TTC549 (cell line): ENCODE measurements around the gene KCNQ1.

ENCODE experiments used
- FAIRE-seq: peaks from 2 replicates; lab custom pipeline; 2012; peaks lifted over from hg19 to GRCh38; lab: Jason Lieb, UNC

KCNQ1 gene

DNA sequence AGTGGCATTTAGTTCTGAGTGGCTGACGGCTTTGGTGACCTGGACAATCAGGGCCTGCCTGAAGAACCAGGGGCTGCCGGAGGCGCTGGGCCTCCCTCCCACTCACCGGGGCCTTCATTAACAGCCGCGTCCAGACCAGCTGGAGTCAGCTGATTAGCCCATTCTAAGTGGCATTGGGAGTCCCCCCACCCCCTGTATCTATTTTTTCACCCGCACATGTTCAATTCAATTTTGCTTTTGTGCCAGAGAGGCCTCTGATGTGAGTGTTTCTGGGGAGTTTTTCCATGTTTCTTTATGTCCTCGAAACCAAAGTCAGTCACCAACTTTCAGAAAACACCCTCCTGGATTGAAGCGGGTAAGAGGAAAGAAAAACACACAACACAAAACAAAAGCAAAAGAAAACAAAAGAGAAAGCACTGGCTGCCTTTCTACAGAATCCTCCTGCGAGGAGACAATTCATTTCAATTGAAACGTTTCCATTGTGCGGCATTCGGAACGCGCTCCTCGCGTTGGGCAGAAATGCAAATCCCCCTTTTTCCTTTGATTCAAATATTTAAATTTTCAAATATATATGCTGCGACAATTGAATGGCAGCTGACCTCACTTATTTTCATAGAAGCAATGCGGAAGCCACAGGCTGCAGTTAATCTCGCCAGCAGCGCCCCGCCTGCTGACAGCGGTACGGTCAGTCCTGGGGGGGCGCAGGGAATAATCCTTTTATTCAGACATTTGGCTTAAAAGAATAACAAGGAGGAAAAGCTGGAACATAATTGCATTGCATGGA lies 423.1 kb downstream of the KCNQ1 start:
- no peak for FAIRE-seq

DNA sequence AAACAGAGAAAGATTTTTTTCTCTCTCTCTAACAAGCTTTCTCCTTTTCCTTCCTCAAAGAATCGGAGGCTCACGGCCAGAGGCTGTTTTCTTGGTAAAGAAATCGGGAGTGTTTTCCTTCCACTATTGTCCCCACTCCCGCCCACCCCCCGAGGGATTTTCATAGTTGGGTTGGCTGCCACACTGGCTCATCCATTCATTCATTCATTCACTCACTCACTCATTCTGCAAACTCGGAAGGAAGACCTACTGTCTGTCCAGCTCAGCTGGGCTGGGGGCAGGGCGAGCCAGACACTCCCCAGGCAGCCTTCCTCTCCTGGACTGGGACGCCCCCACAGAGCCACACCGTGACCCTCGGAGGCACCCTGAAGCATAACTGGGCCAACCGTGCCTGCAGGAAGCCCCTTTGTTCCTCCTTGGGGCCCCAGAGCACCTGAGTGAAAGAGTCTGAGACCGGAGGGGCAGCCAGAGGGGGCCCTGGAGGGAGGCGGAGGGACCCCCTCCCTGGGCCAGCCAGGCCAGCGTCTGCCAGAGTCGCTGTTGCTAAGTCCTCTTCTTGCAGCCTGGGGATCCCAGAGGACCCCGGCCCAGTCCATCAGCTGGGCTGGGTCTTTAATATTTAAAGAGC lies 423.8 kb downstream of the KCNQ1 start:
- no peak for FAIRE-seq

DNA sequence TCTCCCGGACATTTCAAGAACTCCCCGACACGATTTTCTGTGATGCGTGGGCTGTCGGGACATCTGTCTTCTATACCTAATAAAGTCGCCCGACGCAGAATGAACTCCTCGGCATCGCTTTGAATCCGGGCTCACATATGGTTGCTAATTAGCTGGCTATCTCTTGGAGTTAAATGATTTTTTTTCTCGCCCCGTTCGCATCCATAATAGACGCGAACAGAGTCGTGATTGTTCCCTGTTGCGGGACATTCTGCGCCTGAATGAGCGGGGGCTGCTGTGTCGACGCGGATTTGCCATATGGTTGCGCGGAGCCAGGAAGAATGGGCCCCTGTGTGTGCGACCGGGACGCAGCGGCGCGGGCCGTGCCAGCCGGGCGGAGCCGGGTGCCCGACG lies 424.3 kb downstream of the KCNQ1 start:
- FAIRE-seq: no peak

DNA sequence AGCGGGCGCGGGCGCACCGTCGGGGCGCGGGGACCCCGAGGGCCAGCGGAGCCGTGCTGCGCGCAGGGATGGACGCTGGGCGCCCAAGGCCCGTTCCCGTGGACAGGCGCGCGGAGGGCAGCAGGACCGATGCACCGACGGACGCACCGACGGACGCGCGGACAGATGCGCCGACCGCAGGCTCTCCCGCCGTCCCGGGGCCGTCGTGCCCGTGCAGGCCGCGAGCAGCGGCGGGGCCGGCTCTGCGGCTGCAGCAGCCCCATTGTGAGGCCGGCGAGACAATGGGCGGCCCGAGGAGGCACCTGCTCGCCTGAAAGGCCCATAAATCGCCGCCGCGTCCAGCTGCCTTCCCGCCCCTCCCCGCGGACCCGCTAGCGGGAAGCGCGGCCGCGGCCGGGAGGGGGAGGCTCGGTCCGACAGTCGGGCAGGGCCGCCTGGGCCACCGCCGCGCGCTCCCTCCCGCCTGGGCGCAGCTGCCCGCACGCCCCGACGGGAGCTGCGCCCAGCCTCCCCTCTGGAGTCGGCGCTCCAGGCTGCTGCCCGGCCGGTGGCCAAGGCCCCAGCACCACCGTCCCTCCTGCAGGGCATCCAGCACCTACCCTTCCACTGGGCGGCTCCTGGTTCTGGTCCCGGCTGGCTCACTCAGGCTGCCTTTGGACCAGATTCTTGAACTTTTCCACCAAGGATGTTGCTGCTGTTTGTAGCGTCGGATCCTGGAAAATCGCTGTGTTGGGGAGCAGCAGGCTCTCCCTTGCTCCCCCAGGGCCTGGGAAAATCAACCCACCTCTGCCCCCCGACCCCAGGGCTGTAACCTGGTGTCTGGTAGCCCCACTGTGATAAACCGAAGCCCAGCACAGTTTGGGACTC lies 425.0 kb downstream of the KCNQ1 start:
- FAIRE-seq: no peak

DNA sequence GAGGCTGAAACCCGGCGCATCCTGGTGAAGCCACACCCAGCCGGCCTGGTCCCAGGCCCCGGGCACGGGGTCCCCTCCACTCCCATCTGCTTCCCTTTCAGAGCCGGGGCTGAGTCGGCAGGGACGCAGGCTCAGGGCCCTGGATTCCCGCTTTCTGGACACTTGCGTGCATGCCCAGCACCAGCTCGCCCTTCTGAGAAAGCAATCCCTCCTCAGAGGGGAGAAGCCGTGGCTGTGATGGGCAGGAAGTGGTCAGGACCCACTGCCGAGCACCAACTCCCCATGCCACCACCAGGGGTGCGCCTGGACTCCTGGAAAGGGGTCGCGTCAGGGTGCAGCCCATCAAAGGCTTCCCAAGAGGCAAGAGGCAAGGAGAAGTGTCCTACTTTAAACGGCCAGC lies 425.7 kb downstream of the KCNQ1 start:
- no peak for FAIRE-seq

DNA sequence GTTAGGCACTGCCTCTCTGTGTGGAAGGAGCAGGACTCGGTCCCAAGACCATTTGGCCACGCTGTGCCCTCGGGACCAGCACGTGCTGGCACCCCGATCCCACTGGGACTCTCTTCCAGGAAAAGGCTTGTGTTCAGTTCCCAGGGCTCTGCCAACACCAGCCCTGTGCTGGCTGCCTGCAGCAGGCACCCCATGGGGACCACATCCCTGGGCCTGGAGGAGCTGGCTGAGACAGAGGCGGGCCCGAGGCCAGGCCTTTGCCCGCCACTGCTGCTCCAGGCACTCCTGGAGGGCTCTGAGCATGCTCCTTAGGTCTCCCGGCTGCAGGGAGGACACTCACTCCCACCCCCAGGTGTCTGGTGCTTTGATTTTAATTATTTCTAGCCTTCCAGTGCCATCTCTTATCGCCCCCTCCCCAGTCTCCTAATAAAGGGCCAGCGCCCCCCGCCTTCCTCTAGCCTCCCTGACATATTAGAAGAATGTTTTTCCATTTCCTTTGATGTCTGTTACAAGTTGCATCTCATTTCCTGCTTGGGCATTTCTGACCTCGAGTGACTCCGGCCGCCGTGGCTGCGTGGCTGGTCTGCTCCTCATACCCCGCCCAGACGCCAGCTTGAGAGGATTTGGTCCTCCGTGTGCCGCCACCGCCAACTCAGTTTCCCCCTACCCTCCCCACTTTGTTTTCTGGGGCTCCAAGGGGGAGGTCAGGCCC lies 426.3 kb downstream of the KCNQ1 start:
- FAIRE-seq: no peak

DNA sequence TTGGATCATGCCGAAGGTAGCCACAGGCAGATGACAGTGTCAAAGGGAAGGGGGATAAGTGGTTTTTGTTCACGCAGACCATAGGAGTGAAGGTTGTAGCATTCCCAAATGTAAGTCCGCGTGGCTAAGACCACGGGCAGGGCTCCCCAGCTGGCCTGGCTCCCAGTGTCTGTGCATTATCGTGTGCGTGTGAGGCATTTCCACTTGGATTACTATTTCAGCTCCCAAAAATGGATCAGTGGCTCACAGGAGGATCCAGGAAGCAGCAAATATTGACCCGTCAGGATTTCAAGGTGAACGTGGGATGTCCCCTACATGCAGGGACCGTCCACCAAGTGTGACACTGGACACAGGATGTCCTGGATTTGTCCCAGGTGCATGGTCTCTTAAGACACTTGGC lies 430.2 kb downstream of the KCNQ1 start:
- no peak for FAIRE-seq

DNA sequence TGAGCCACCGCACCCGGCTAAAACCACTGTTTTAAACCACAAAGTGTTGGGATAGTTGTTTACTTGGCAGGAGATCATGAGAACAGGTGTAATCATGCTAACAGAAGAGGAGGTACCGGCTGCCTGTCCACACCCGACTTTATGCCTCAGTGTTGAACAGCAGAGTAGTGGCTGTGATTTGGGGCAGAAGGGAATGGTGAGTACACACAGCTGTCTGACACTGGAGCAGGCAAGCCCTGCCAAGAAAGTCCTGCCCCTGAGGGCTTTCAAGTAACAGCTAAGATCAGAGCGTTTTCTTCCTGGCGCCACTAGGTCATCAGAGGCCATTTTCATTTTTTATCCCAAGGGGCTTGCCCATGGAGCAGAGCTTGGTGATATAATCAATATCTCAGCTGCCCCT lies 432.7 kb downstream of the KCNQ1 start:
- no peak for FAIRE-seq

DNA sequence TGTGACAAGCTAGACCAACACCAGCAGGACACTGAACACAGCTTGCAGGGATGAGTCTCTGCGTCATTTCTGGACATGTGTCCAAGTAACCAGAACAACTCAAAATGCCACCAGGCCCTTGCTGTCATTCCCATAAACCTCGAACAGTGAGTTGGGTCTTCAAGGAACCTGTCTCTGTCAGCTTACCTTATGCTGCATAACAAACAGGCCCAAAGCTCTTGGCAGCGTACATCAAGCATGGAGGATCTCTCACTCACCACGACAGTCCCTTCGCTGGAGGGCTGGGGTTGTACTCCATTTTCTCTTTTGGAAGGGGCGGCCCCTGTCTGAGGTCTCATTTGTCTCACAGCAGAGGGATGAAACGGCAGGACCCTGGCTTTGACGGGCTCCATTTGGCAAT lies 434.0 kb downstream of the KCNQ1 start:
- FAIRE-seq: no peak

DNA sequence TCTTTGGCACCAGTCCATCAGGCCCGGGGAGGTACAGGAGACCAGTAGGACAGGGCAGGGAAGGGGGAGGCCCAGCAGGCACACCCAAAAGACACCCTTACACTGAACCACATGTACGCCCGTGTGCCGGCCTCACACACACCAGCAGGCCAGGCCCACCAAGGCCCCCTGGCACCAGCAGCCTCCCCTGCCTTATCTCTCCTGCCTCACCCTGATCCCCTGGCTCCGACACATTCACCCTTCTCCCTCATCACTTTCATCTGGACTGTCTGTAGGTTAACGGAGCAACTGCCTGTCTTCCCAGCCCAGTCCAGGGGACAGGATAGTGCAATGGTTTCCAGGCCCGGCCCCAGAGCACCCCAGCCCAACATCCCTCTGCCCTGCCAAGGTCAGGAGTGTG lies 435.8 kb downstream of the KCNQ1 start:
- no peak for FAIRE-seq

DNA sequence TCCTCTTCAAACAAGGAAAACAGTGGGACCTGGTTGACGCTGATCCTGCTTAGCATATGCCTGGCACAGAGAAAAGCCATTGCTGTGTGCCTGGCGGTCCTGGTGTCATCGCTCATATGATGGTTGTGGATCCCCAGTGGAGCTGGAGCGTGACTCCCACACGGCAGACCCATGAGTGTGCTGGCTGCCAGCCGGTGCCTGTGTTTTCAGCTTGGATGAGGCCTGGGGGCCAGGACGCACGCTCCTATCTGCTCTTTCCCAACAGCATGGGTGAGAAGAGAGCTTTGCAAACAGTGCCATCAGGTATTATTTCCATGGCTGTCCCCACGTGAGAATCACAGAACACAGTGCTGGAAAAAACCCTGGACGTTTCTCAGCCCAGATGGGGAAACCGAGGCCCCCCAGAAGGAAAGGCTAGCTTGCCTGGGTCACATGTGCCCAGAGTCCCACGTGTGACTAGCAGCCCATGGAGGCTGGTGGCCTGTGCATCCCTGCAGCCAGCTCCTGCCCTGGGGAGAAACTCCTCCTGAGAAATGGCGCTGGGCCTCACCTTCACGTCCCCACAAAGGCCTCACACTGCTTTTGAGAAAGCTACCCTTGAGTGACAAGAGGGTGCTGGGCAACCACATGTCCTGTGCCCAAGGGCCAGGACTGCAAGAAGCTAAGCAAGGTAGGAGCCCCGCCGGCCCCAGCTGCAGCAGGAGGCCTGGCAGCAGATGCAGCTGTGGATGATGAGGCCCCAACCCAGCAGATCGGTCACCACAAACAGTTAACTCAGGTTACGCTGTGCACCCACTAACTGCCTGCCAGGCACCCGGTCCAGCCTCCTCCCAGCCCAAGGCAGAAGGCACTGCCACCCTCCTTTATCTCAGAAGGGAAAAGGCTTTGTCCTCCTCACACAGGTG lies 436.5 kb downstream of the KCNQ1 start:
- FAIRE-seq: no peak

DNA sequence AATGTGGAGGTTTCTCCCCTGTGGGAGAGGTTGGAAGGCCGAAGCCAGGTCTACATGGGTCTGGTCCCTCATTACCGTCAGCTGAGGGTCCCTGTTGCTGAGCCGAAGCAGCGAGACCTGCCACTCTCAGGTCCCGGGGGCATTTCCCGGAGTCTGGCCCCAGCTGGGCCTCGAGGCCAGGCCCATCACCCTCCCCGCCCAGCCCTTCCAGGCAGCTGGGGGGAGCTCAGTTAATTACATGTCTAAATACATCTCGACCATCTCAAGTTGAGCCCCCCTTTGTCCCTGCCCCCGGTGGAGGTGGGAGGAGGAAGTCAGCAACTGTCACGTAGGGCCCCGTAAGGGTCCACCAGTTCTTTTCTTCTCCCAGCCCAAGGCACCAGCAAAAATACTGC lies 437.2 kb downstream of the KCNQ1 start:
- no peak for FAIRE-seq

DNA sequence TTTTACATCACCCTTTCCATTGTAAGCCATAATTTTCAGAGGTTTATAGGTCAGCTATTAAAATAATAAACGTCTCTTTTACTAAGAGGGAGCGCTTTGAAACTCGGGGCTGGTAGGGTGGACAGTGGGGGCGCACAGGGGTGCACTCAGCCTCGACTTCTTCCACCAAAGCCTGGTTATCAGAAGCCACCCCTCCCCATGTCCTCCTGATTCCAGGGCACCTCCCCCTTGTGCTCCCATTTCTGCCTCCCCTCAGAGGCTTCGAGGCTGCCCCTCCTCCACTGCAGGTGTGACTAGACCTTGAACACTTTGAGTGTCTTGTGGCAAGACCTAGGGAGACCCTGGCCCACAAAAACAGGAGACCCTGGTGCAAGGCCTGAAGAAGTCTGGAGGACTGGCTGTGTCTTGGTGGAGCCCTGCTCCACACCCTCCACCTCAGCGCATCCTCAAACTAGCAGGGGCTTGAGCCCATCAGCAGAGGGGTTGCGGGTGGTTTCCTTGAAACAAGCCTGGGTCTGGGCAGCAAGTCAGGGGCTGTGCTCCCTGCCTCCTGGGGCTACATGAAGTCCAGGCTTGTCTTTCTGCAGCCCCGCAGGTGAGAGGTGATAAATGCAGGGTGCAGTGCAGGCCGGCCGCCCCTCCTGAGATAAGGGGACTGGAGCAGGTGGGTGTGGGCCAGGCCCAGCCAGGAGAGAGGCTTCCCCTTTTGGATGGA lies 437.7 kb downstream of the KCNQ1 start:
- no peak for FAIRE-seq

DNA sequence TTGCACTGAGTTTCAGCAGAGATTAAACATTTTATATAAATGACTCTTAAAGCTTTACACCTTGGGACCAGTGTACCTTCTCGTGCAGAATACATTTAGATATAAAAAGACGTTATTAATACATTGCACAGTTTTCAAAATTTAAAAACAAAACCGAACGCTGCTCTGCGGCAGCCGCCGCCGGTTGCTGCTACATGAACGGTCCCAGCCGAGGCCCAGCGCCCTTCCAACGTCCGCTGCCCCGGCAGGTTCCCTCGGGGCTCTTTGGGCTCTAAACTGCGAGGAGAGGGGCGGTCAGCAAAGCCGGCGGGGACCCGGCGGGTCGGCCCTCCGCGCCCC lies 438.8 kb downstream of the KCNQ1 start:
- no peak for FAIRE-seq

DNA sequence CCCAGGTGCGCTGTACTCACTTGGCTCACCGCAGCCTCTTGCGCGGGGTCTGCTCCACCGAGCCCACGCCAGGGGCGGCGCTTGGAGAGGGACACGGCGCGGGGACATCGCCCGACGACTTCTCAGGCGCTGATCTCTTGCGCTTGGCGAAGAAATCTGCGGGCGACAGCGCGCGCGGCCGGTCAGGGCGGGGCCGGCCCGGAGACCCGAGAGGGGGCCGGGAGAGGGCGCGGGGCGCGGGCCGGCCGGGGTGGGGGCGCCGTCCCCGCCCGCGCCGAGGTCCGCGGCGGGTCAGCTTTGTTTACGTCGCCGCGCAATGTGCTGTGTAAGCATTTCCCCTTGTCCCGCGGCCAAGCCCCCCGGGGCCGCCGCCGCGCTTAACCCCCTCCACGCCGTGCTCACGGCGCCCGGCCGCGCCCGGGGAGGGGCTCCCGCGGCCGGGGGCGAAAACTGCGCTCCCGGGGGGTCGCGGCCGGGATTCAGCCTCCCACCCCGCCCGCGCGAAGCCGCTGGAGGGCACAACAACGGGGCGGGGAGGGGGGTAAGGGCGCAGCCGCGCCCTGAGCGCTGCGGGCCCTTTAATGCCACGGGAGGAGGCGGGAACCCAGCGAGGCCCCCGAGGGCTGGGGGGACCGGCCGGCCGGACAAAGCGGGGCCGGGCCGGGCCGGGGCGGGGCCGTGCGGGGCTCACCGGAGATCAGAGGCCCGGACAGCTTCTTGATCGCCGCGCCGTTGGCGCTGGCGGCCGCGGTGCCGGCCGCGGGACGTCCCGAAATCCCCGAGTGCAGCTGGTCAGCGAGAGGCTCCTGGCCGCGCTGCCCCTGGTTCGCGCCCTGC lies 439.4 kb downstream of the KCNQ1 start:
- no peak for FAIRE-seq

DNA sequence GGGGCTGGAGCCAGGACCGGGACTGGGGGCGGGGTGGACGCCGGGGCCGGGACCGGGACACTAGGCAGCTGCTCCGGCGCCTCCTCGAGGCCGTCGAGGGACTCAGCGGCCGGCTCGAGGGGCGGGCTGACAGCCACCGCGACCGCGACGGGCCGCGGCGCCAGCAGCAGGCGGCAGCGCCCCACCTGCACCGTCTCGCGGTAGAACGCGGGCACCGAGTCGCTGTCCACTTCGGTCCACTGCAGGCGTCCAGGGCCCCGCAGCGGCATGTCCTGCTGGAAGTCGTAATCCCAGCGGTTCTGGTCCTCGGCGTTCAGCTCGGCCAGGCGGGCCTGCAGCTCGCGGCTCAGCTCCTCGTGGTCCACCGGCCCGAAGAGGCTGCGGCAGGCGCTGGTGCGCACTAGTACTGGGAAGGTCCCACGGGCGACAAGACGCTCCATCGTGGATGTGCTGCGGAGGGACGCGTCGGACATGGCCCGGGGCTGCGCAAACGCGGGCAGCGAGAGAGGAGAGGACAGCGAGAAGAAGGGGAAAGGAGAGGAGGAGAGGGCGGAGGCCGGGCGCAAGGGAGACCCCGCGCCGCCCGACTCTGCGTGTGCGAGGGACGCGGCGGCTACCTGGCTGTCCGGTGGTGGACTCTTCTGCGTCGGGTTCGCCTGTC lies 440.3 kb downstream of the KCNQ1 start:
- FAIRE-seq: no peak

DNA sequence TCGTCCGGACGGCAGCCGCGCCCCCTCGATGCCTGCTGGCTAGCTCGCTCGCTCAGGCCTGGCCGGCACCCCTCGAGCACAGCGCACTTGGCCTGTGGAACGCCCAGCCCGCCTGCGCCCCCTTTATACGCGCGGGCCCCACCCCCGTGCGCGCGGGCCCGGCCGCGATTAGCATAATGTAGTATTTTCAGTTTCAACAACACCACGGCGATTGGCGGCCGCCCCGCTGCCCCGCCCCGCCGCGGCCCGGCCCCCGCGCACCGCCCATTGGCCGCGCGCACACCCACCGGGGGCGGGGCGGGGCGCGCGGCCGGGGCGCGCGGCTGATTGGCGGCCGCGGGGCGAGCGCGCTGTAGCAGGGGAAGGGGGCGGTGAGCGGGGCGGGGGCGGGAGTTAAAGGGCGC lies 440.9 kb downstream of the KCNQ1 start, which contains the start of gene CDKN1C:
Gene CDKN1C, minus strand, starts transcription at position 98 of the 404 bp plus-strand sequence. CDS start 319 bp downstream, outside the sequence.
- no peak for FAIRE-seq

DNA sequence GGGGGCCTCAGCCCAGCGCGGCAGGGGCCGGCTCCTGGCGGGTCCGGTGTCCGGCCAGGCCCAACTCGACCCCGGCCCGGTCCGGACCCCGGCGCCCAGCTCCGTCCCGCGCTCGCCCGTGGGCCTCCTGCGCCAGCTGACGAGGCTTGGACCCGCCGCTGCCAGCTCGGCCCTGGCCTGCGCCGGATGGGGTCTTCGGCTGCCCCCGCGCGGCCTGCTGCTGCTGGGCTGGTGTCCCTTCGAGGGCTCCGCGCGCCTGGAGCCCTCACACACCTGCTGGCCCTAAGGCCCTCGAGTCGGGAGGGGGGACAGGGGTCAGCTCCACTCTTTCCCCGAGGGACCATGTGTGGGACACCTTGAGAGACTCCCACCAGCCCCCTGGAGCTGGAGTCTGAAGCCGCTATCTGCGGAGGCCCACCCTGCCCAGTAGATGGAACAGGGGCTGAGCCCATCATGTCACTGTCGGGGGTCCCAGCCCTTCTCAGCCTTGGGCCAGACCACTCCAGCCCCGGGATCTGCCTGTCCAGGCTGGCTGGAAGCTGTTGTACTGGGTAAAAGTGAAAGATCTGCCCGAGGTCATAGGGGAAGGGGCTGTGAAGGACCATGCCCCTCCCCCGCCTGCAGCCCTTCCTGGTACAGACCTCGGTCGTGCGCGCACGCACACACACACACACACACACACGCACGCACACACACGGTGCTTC lies 441.5 kb downstream of the KCNQ1 start:
- FAIRE-seq: no peak

DNA sequence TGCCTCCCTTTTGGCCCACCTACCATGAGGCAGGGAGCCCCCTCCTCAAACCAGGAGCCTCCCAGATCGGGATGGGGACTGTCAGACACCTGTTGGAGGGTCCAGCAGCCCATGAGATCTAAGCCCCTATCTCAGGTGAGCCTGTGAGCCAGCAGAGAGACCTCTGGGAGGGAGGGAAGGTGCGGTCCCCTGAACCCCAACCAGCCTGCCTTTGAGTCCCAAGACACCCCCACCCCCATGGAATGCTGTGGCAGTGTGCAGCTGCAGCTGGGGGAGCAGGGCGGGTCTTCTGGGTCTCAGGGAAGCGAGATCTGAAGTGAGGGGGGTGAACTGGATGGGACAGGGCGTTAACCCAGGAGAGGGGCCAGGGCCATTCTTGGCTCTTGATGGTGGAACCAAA lies 442.1 kb downstream of the KCNQ1 start:
- FAIRE-seq: no peak
